AG04450 (cell line): Measurements from ENCODE around the gene RPL31. TPM values are rescaled to one million over a fixed set of nuclear protein-coding genes. Genes with fewer than 3 reads are reported as not detected.

Experiments used
- CTCF ChIA-PET: fragments of 300-600, 350-600 bp; formaldehyde crosslinking; extraction: SDS; loops from one replicate; lab custom pipeline; 2022; ENCODE audit warnings: antibody characterized with exemption, inconsistent platforms; lab: Charles Lee
- POLR2A ChIA-PET: fragments of 350-600 bp; formaldehyde crosslinking; extraction: SDS; loops from one replicate; lab custom pipeline; 2021; ENCODE audit warnings: antibody characterized with exemption, inconsistent platforms; lab: Yijun Ruan, JAX
- DNase-seq: peaks from one replicate; pipeline ENCODE4 v3.0.0-alpha.2; 2011; ENCODE audit warnings: low read depth, low spot score
- H3K27ac ChIP-seq: one replicate; pipeline ENCODE4 v1.5.1; 2012; ENCODE audit warnings: low read depth, low read length, control low read depth
- H3K27me3 ChIP-seq: one replicate; pipeline ENCODE4 v1.6.0; 2012; ENCODE audit warnings: low read length; ENCODE audit not compliant: control insufficient read depth, insufficient read depth
- H3K4me3 ChIP-seq: 2 replicates; pipeline ENCODE4 v1.5.1; 2011; ENCODE audit warnings: mild to moderate bottlenecking, low read depth, low read length, control low read depth
- H3K9me3 ChIP-seq: 2 replicates; pipeline ENCODE4 v1.5.1; 2012; ENCODE audit warnings: low read length; ENCODE audit not compliant: control insufficient read depth, insufficient read depth
- CTCF ChIP-seq: IDR thresholded peaks from 2 replicates; pipeline ENCODE4 v1.5.1; 2011; ENCODE audit warnings: low read depth, low read length, control low read depth, inconsistent platforms
- polyA plus RNA-seq: library from polyadenylated mRNA; depleted of rRNA; stranded (reverse); fragments of >200 nt; gene quantifications from 2 replicates; pipeline ENCODE4 v1.2.3, GENCODE V29; 2011

RPL31 gene
- polyA plus RNA-seq, 1 experiment: 2,534 TPM

GRCh38 chr2:100956081-100956480 is 46.0 kb upstream of the RPL31 start:
- ChIA-PET CTCF (no interaction called here), POLR2A (no interaction called here)
- Histone ChIP-seq H3K27ac (no peak overlapping the region), H3K9me3 (no peaks in the 10 kb centered on the region; the same call in 1 of the 2 replicates), H3K27me3 (no peaks in the 10 kb centered on the region), H3K4me3 (no peak overlapping the region)
- DNase-seq: no peak
- no peak for TF ChIP-seq CTCF

GRCh38 chr2:100957996-100958653 is 44.0 kb upstream of the RPL31 start:
- POLR2A ChIA-PET: no interaction called here
- H3K27me3 ChIP-seq: no peaks in the 10 kb centered on the region
- peak overlapping the region; percentile 52 for H3K27ac ChIP-seq
- H3K4me3 ChIP-seq: no peak overlapping the region
- peaks cover 2% of the 10 kb centered on the region; the same call in 1 of the 2 replicates for H3K9me3 ChIP-seq
- no peak for TF ChIP-seq CTCF
- peak; percentile 55 for DNase-seq
- CTCF ChIA-PET: interaction anchor here (1.4 to 1.5 kb wide), 2 partner anchors 27 to 347 kb away, joined by 3 read pairs; no protein-coding TSS in a partner anchor

- no peak overlapping the region for H3K27ac ChIP-seq
- ChIA-PET CTCF (interaction anchor here (0.9 to 1.8 kb wide), 2 partner anchors 11 to 229 kb away, joined by 3 to 6 read pairs; no protein-coding TSS in a partner anchor), POLR2A (no interaction called here)
Observed at GRCh38 chr2:100959225-100959880, 42.7 kb upstream of the RPL31 start.

GRCh38 chr2:100960688-100961087 is 41.4 kb upstream of the RPL31 start:
- Histone ChIP-seq H3K9me3 (peaks cover 2% of the 10 kb centered on the region; the same call in 1 of the 2 replicates), H3K4me3 (no peak overlapping the region), H3K27ac (no peak overlapping the region), H3K27me3 (no peaks in the 10 kb centered on the region)
- no peak for DNase-seq
- ChIA-PET CTCF (no interaction called here), POLR2A (no interaction called here)
- no peak for TF ChIP-seq CTCF

More at GRCh38 chr2:100959225-100959880, 42.7 kb upstream of the RPL31 start:
- Histone ChIP-seq H3K9me3 (peaks cover 2% of the 10 kb centered on the region; the same call in 1 of the 2 replicates), H3K4me3 (no peak overlapping the region), H3K27me3 (no peaks in the 10 kb centered on the region)
- no peak for TF ChIP-seq CTCF
- no peak for DNase-seq
